PC-3 (cell line): ENCODE results near the gene MID1. TPM values are rescaled to one million over a fixed set of nuclear protein-coding genes. Genes with fewer than 3 reads are reported as not detected.

Experiments used
- ATAC-seq: fragments of 200-7000 bp; cut with Tn5 transposase; 2 replicates; pipeline ENCODE4 v1.9.1; 2020; ENCODE audit warnings: mild to moderate bottlenecking, moderate library complexity
- BruUV-seq: library from RNA; stranded (reverse); fragments of 400-500 nt; replicated peaks from 2 replicates; lab custom pipeline; 2021; lab: Mats Ljungman, UMichigan
- CTCF ChIA-PET: fragments of 300-600 bp; sonication (Branson Sonifier 250); formaldehyde crosslinking; loops from one replicate; lab custom pipeline; 2022; ENCODE audit warnings: antibody characterized with exemption; lab: Charles Lee
- POLR2A ChIA-PET: fragments of 300-600 bp; sonication (Branson Sonifier 250); formaldehyde crosslinking; loops from one replicate; lab custom pipeline; 2022; ENCODE audit warnings: antibody characterized with exemption; ENCODE audit not compliant: unreplicated experiment; lab: Charles Lee
- DNase-seq: peaks from one replicate; pipeline ENCODE4 v3.0.0-alpha.2; 2015
- H2AFZ ChIP-seq: fragments of 300-600 bp; sonication (generic); 2 replicates; pipeline ENCODE4 v1.6.0; 2016; ENCODE audit warnings: antibody characterized with exemption, low read length
- H3F3A ChIP-seq: fragments of 300-600 bp; sonication (generic); one replicate; pipeline ENCODE4 v1.6.0; 2017; ENCODE audit warnings: antibody characterized with exemption, low read length, control low read depth, mild to moderate bottlenecking; ENCODE audit not compliant: unreplicated experiment
- H3K27ac ChIP-seq: fragments of 300-600 bp; sonication (generic); 2 replicates; pipeline ENCODE4 v1.5.1; 2016; ENCODE audit warnings: mild to moderate bottlenecking, low read length
- H3K27me3 ChIP-seq: fragments of 300-600 bp; sonication (generic); 2 replicates; pipeline ENCODE4 v1.6.1; 2016; ENCODE audit warnings: low read length, mixed read lengths
- H3K36me3 ChIP-seq: fragments of 300-600 bp; sonication (generic); 2 replicates; pipeline ENCODE4 v1.6.1; 2016; ENCODE audit warnings: low read depth, mixed run types, low read length, mixed read lengths
- H3K4me1 ChIP-seq: fragments of 300-600 bp; sonication (generic); 2 replicates; pipeline ENCODE4 v1.5.1; 2016; ENCODE audit warnings: low read length; ENCODE audit not compliant: insufficient read depth
- H3K4me2 ChIP-seq: fragments of 300-600 bp; sonication (generic); 2 replicates; pipeline ENCODE4 v1.6.0; 2016; ENCODE audit warnings: low read length
- H3K4me3 ChIP-seq: fragments of 300-600 bp; sonication (generic); 2 replicates; pipeline ENCODE4 v1.5.1; 2016; ENCODE audit warnings: mild to moderate bottlenecking, low read length, mixed read lengths
- H3K79me2 ChIP-seq: fragments of 300-600 bp; sonication (generic); 2 replicates; pipeline ENCODE4 v1.6.1; 2017; ENCODE audit warnings: low read length, mixed read lengths
- H3K9ac ChIP-seq: fragments of 300-600 bp; sonication (generic); 2 replicates; pipeline ENCODE4 v1.6.0; 2016; ENCODE audit warnings: mild to moderate bottlenecking, low read length
- H3K9me2 ChIP-seq: fragments of 300-600 bp; sonication (generic); replicated peaks from 2 replicates; pipeline ENCODE4 v1.6.1; 2016; ENCODE audit warnings: mixed run types, low read length, mixed read lengths
- H3K9me3 ChIP-seq: fragments of 300-600 bp; sonication (generic); 2 replicates; pipeline ENCODE4 v1.6.1; 2016; ENCODE audit warnings: low read length, mixed read lengths
- H4K20me1 ChIP-seq: fragments of 300-600 bp; sonication (generic); 2 replicates; pipeline ENCODE4 v1.6.1; 2016; ENCODE audit warnings: low read length, mixed read lengths
- CTCF ChIP-seq: fragments of 300-600 bp; sonication (generic); conservative IDR thresholded peaks from 2 replicates; pipeline ENCODE4 v1.5.1; 2017; ENCODE audit warnings: antibody characterized with exemption, low read depth, mild to moderate bottlenecking, low read length
- EZH2 ChIP-seq: fragments of 300-600 bp; sonication (generic); IDR thresholded peaks from one replicate; pipeline ENCODE4 v1.6.1; 2017; ENCODE audit warnings: antibody characterized with exemption, mild to moderate bottlenecking, low read length; ENCODE audit not compliant: unreplicated experiment
- EZH2phosphoT487 ChIP-seq: fragments of 300-600 bp; sonication (generic); IDR thresholded peaks from 2 replicates; pipeline ENCODE4 v1.6.1; 2018; ENCODE audit warnings: mild to moderate bottlenecking, antibody characterized with exemption, low read length, borderline replicate concordance
- intact Hi-C: fragments of 100-400 bp; cut with micrococcal nuclease; formaldehyde crosslinking; loops from 2 replicates; pipeline ENCODE4 v1.9.0; 2023
- total RNA-seq: library from RNA; depleted of rRNA; stranded (reverse); fragments of >200 nt; gene quantifications from 2 replicates; pipeline ENCODE4 v1.2.3, GENCODE V29; 2014

MID1 gene
- total RNA-seq, 1 experiment from 2014 or later = 21.9 TPM

DNA sequence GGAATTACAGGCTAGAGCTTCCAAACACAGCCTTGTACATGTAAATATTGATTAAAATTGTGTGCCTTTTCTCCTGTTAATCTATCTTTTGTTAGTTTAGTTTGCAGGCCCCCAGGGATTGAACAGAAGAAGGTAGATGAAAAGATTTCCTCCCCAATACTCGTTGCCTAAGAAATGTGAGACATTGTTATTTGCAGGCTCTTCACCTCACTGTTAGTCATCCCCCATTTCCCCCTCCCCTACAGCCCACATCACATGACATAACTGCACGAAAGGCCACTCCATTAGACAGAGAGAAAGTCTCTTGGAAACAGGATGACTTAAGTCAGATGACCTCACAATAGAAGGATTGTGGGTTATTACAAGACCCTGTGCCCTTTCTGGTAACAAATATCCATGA is 13.3 kb upstream of the MID1 start:
- Histone ChIP-seq H3K9me2 (no peaks in the 10 kb centered on the region), H3K4me2 (peak overlapping the region; percentile 80), H3K36me3 (no peaks in the 10 kb centered on the region), H4K20me1 (no peaks in the 10 kb centered on the region), H2AFZ (no peak overlapping the region), H3K4me1 (peaks cover 63% of the 10 kb centered on the region), H3K4me3 (peak overlapping the region; percentile 51; the same call in 1 of the 2 replicates), H3F3A (peaks cover 19% of the 10 kb centered on the region), H3K27ac (peak overlapping the region; percentile 97), H3K27me3 (no peaks in the 10 kb centered on the region), H3K9ac (peak overlapping the region; percentile 73), H3K79me2 (no peaks in the 10 kb centered on the region), H3K9me3 (no peaks in the 10 kb centered on the region)
- intact Hi-C loops = loop anchor here (1.0 to 10.0 kb wide), 2 partner anchors 13 to 471 kb away; partner anchors contain the start of gene MID1
- ChIA-PET POLR2A (no interaction called here), CTCF (interaction anchor here (0.7 kb wide), 1 partner anchor 36 kb away, joined by 4 read pairs; no protein-coding TSS in a partner anchor)
- no TSS peak for BruUV-seq
- DNase-seq = peak; percentile 90
- ATAC-seq = peak; percentile 61
- TF ChIP-seq EZH2phosphoT487 (no peak), EZH2 (no peak), CTCF (no peak)

GRCh38 chrX:10631416-10632145 is 11.2 kb upstream of the MID1 start:
- Histone ChIP-seq H3K4me2 (peak overlapping the region; percentile 70), H3K9ac (peak overlapping the region; percentile 67), H3K36me3 (no peaks in the 10 kb centered on the region), H3K4me3 (peak overlapping the region; percentile 28; the same call in 1 of the 2 replicates), H4K20me1 (no peaks in the 10 kb centered on the region), H2AFZ (peak overlapping the region; percentile 39), H3K4me1 (peaks cover 64% of the 10 kb centered on the region), H3K27ac (peak overlapping the region; percentile 97), H3K9me3 (no peaks in the 10 kb centered on the region), H3F3A (peaks cover 19% of the 10 kb centered on the region), H3K27me3 (no peaks in the 10 kb centered on the region), H3K79me2 (no peaks in the 10 kb centered on the region), H3K9me2 (no peaks in the 10 kb centered on the region)
- intact Hi-C loops = loop anchor here (10.0 kb wide), 1 partner anchor 473 kb away; no protein-coding TSS in a partner anchor
- POLR2A ChIA-PET = interaction anchor here (0.6 to 1.9 kb wide), 3 partner anchors 12 to 375 kb away, joined by 4 to 19 read pairs (median 5); partner anchors contain the start of gene MID1
- BruUV-seq = no TSS peak
- CTCF ChIA-PET = no interaction called here
- ATAC-seq (peak; percentile 27), DNase-seq (peak; percentile 75)
- TF ChIP-seq CTCF (no peak), EZH2 (no peak), EZH2phosphoT487 (no peak)

DNA sequence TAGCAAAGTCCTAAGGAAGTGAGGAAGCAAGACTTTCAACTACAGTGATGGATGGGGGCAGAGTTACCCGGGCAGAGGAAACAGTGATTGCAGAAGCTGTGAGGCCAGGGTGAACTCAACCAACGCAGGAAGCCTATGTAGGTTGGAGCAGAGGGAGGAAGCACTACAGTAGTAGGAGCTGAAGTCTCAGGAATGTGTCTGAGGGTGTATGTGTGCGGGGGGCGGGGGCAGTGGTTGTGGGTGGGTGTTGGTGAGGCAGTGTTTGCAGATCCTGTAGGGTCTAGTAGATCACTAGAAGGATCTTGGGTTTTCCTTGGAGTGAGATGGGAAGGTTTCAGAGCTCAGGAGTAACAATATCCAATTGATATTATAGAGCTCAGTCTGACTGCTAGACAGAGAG is 9.9 kb upstream of the MID1 start:
- Histone ChIP-seq H3K4me3 (no peak overlapping the region), H2AFZ (no peak overlapping the region), H3F3A (peaks cover 16% of the 10 kb centered on the region), H3K9me2 (no peaks in the 10 kb centered on the region), H3K27me3 (no peaks in the 10 kb centered on the region), H3K79me2 (no peaks in the 10 kb centered on the region), H3K36me3 (no peaks in the 10 kb centered on the region), H4K20me1 (no peaks in the 10 kb centered on the region), H3K27ac (no peak overlapping the region), H3K4me2 (no peak overlapping the region), H3K9me3 (no peaks in the 10 kb centered on the region), H3K9ac (no peak overlapping the region), H3K4me1 (peaks cover 54% of the 10 kb centered on the region)
- intact Hi-C loops = loop anchor here (10.0 kb wide), 1 partner anchor 474 kb away; no protein-coding TSS in a partner anchor
- ATAC-seq = no peak
- no peak for DNase-seq
- TF ChIP-seq EZH2 = no peak
- no peak for TF ChIP-seq CTCF
- TF ChIP-seq EZH2phosphoT487 = no peak
- no TSS peak for BruUV-seq
- ChIA-PET POLR2A (no interaction called here), CTCF (no interaction called here)
